A549 (cell line): ENCODE measurements around the gene PID1.

Source experiments
- CHD2 ChIP-seq: fragments of 150-350 bp; IDR thresholded peaks from 2 replicates; pipeline ENCODE4 v1.6.1; 2014; ENCODE audit warnings: low read length; ENCODE audit not compliant: partially characterized antibody
- ELK1 ChIP-seq: fragments of 150-350 bp; IDR thresholded peaks from 2 replicates; pipeline ENCODE4 v1.6.1; 2014; ENCODE audit warnings: low read depth, mild to moderate bottlenecking, low read length
- EP300 ChIP-seq, 2 experiments: fragments of >200 bp; sonication (Bioruptor Twin); formaldehyde crosslinking; IDR thresholded peaks; 2 replicates in 1 of 2; 3 replicates in 1 of 2; pipeline ENCODE4 v1.6.1; 2016 to 2017
- JUN ChIP-seq, 2 experiments: fragments of >200 bp; sonication (Bioruptor Twin); formaldehyde crosslinking; IDR thresholded peaks; 2 replicates in 1 of 2; 3 replicates in 1 of 2; pipeline ENCODE4 v1.6.1; 2016 to 2017
- MYC ChIP-seq: IDR thresholded peaks from 2 replicates; pipeline ENCODE4 v1.6.1; 2012; ENCODE audit warnings: mild to moderate bottlenecking, inconsistent platforms, low read length, improper control_type of control experiment, borderline replicate concordance
- POLR2A ChIP-seq: IDR thresholded peaks from 2 replicates; pipeline ENCODE4 v1.6.1; 2012; ENCODE audit warnings: mild to moderate bottlenecking, low read length
- POLR2AphosphoS2 ChIP-seq: conservative IDR thresholded peaks from 2 replicates; pipeline ENCODE4 v1.6.1; 2012; ENCODE audit warnings: low read length, improper control_type of control experiment, inconsistent platforms
- RAD21 ChIP-seq, 2 experiments: fragments of >200 bp in 1 of 2; sonication (Bioruptor Twin) in 1 of 2; formaldehyde crosslinking in 1 of 2; IDR thresholded peaks in 1 of 2; conservative IDR thresholded peaks in 1 of 2; 2 replicates in 1 of 2; 3 replicates in 1 of 2; pipeline ENCODE4 v1.6.1; 2012 to 2018; ENCODE audit warnings: inconsistent platforms in 1 of 2
- SREBF2 ChIP-seq: fragments of 450-650 bp; IDR thresholded peaks from 2 replicates; pipeline ENCODE4 v1.6.1; 2014; ENCODE audit warnings: mild to moderate bottlenecking, moderate library complexity
- ZC3H11A ChIP-seq: fragments of 450-650 bp; IDR thresholded peaks from 2 replicates; pipeline ENCODE4 v1.6.1; 2014; ENCODE audit warnings: antibody characterized with exemption, mild to moderate bottlenecking
- TF ChIP-seq, protein P1 (sequence below): fragments of >200 bp; sonication (Bioruptor Twin); formaldehyde crosslinking; IDR thresholded peaks from 3 replicates; pipeline ENCODE4 v1.5.1; 2016

- TF ChIP-seq JUN (IDR thresholded peaks at IDR 0.05): no peak
- TF ChIP-seq RAD21 (conservative IDR thresholded peaks at IDR 0.05 in 1 of 2, IDR thresholded peaks at IDR 0.05 in 1 of 2): no peak
- TF ChIP-seq, protein P1, sequence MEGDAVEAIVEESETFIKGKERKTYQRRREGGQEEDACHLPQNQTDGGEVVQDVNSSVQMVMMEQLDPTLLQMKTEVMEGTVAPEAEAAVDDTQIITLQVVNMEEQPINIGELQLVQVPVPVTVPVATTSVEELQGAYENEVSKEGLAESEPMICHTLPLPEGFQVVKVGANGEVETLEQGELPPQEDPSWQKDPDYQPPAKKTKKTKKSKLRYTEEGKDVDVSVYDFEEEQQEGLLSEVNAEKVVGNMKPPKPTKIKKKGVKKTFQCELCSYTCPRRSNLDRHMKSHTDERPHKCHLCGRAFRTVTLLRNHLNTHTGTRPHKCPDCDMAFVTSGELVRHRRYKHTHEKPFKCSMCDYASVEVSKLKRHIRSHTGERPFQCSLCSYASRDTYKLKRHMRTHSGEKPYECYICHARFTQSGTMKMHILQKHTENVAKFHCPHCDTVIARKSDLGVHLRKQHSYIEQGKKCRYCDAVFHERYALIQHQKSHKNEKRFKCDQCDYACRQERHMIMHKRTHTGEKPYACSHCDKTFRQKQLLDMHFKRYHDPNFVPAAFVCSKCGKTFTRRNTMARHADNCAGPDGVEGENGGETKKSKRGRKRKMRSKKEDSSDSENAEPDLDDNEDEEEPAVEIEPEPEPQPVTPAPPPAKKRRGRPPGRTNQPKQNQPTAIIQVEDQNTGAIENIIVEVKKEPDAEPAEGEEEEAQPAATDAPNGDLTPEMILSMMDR: no peak
- TF ChIP-seq EP300 (IDR thresholded peaks at IDR 0.05): no peak
- no peak for TF ChIP-seq ZC3H11A
- no peak for TF ChIP-seq MYC
- TF ChIP-seq POLR2A: no peak
- no peak for TF ChIP-seq ELK1
- TF ChIP-seq CHD2: no peak
- TF ChIP-seq SREBF2: no peak
- TF ChIP-seq POLR2AphosphoS2: no peak
These were observed 93.0 kb downstream of the PID1 start for GRCh38 chr2:229178117-229178516.
